ENCODE results near the gene SBF1. TPM values are rescaled to one million over a fixed set of nuclear protein-coding genes. Genes with fewer than 3 reads are reported as not detected.

The SBF1 gene
- total and polyA plus RNA-seq, 2 donors (not counting 1 experiment from before 2014, with no cell fraction given) = 110 to 254 TPM

- ATAC-seq (ENCODE audit: low read depth) (no peak), DNase-seq (peak; percentile 33)
- CTCF ChIA-PET = interaction anchor here (0.9 to 5.8 kb wide), 2 partner anchors 19 to 79 kb away, joined by 5 to 71 read pairs; partner anchors contain the start of gene SCO2
- no peak for TF ChIP-seq EZH2 (IDR thresholded peaks at IDR 0.05; ENCODE audit: borderline replicate concordance, insufficient read depth, low read depth, low read length, poor library complexity, severe bottlenecking)
- no peak for TF ChIP-seq CTCF (IDR thresholded peaks at IDR 0.05)
- no peak overlapping the region for H3K27ac Mint-ChIP-seq
- H3K4me3 Mint-ChIP-seq = peak overlapping the region; percentile 95
- Histone ChIP-seq H2AFZ (ENCODE audit: insufficient read depth, low read depth, low read length, poor library complexity, severe bottlenecking) (no peak overlapping the region), H3K4me3 (ENCODE audit: control extremely low read depth in 1 of 5, extremely low read depth in 1 of 5, insufficient read depth in 1 of 5, low read depth in 2 of 5, low read length in 4 of 5) (peak overlapping the region in 1 of 5 experiments; percentile 90), H3K4me2 (replicated peaks; ENCODE audit: low read depth, low read length, poor library complexity, severe bottlenecking) (peak overlapping the region; percentile 93), H3K4me1 (ENCODE audit: control insufficient read depth in 2 of 2, insufficient read depth in 2 of 2, low read length in 2 of 2) (peaks cover 19 to 29% of the 10 kb centered on the region in 2 donors), H3K27ac (ENCODE audit: low read length in 2 of 2) (no peak overlapping the region), H3K9ac (ENCODE audit: low read length) (no peak overlapping the region), H4K20me1 (ENCODE audit: control insufficient read depth, insufficient read depth, low read length, poor library complexity, severe bottlenecking) (peaks cover 30% of the 10 kb centered on the region), H3K79me2 (ENCODE audit: control insufficient read depth, insufficient read depth, low read length) (peaks cover 46% of the 10 kb centered on the region), H3K36me3 (replicated peaks in 1 of 2; ENCODE audit: control extremely low read depth in 1 of 2, control insufficient read depth in 1 of 2, extremely low read depth in 1 of 2, insufficient read depth in 2 of 2, low read length in 1 of 2) (peaks cover 0 to 32% of the 10 kb centered on the region in 2 experiments), H3K27me3 (replicated peaks in 1 of 4; ENCODE audit: control extremely low read depth in 1 of 4, control insufficient read depth in 3 of 4, insufficient read depth in 4 of 4, low read length in 3 of 4) (no peaks in the 10 kb centered on the region), H3K9me3 (ENCODE audit: control extremely low read depth in 1 of 3, control insufficient read depth in 2 of 3, insufficient read depth in 1 of 3, low read length in 2 of 3) (no peaks in the 10 kb centered on the region)
- H3K27me3 Mint-ChIP-seq = no peaks in the 10 kb centered on the region
- POLR2A ChIA-PET = interaction anchor here (0.5 to 1.1 kb wide), 3 partner anchors 13 to 109 kb away, joined by 3 to 7 read pairs (median 5); no protein-coding TSS in a partner anchor
- H3K9me3 Mint-ChIP-seq (ENCODE audit: insufficient read depth) = no peaks in the 10 kb centered on the region
- H3K4me1 Mint-ChIP-seq = peaks cover 27% of the 10 kb centered on the region
- intact Hi-C loops (cut with micrococcal nuclease) = loop anchor here (5.0 kb wide), 1 partner anchor 164 kb away; the partner anchor contains the start of gene PPP6R2
- WGBS (ENCODE audit: insufficient coverage) = 96% methylated on average over 40 of the region's 41 CpGs
These were observed 31.2 kb upstream of the SBF1 start for GRCh38 chr22:50505776-50506610.

All from B cell (primary cell).